GM19467 (cell line): ENCODE results near the gene GATC.

Experiments
- ATAC-seq: cut with Tn5 transposase; IDR thresholded peaks from one replicate; pipeline ENCODE4 v1.9.1; 2021; ENCODE audit warnings: mild to moderate bottlenecking, moderate library complexity; ENCODE audit not compliant: unreplicated experiment

GATC gene

GRCh38 chr12:120445911-120446843 lies at the start of gene GATC, which contains the start of gene TRIAP1:
Gene GATC (plus strand): TSS chr12:120446444. CDS start chr12:120446481, 37 bp downstream.
Gene TRIAP1 (minus strand): TSS chr12:120446384. CDS start chr12:120446372, 12 bp downstream.
- peak; percentile 93 for ATAC-seq

GRCh38 chr12:120397824-120398540 lies 48.3 kb upstream of the GATC start:
- no peak for ATAC-seq

- ATAC-seq: no peak
These were observed 46.7 kb upstream of the GATC start for GRCh38 chr12:120399531-120399930.

- no peak for ATAC-seq
These were observed 44.0 kb upstream of the GATC start for GRCh38 chr12:120402217-120402616.

- no peak for ATAC-seq
These were observed 42.4 kb upstream of the GATC start for GRCh38 chr12:120403869-120404268.

GRCh38 chr12:120404271-120404670 lies 42.0 kb upstream of the GATC start:
- ATAC-seq: no peak

- ATAC-seq: no peak
These were observed 40.2 kb upstream of the GATC start for GRCh38 chr12:120406069-120406468.

- ATAC-seq: no peak
These were observed 39.7 kb upstream of the GATC start for GRCh38 chr12:120406553-120406952.

GRCh38 chr12:120408771-120409170 lies 37.5 kb upstream of the GATC start:
- no peak for ATAC-seq

GRCh38 chr12:120412421-120412820 lies 33.8 kb upstream of the GATC start:
- ATAC-seq: no peak

- no peak for ATAC-seq
These were observed 32.1 kb upstream of the GATC start for GRCh38 chr12:120413901-120414695.

GRCh38 chr12:120416490-120417216 lies 29.6 kb upstream of the GATC start:
- no peak for ATAC-seq

- ATAC-seq: no peak
These were observed 28.2 kb upstream of the GATC start for GRCh38 chr12:120417917-120418580.

GRCh38 chr12:120421701-120422100 lies 24.5 kb upstream of the GATC start:
- no peak for ATAC-seq

GRCh38 chr12:120422892-120423456 lies 23.3 kb upstream of the GATC start:
- no peak for ATAC-seq

GRCh38 chr12:120425797-120426196 lies 20.4 kb upstream of the GATC start:
- ATAC-seq: no peak

GRCh38 chr12:120428597-120429229 lies 17.5 kb upstream of the GATC start:
- ATAC-seq: no peak

- ATAC-seq: no peak
These were observed 16.9 kb upstream of the GATC start for GRCh38 chr12:120429368-120429767.
